H9 (cell line): ENCODE data around the gene PCCB. TPM values are rescaled to one million over a fixed set of nuclear protein-coding genes. Genes with fewer than 3 reads are reported as not detected.

Source experiments
- DNase-seq: peaks from one replicate; pipeline ENCODE4 v3.0.0-alpha.2; 2017
- H2AFZ ChIP-seq: one replicate; pipeline ENCODE4 v1.6.1; 2013; ENCODE audit warnings: mild to moderate bottlenecking, low read length, control low read depth, moderate library complexity
- H2AK5ac ChIP-seq: 2 replicates; pipeline ENCODE4 v1.6.1; 2013; ENCODE audit warnings: low read length, control low read depth, mixed read lengths; ENCODE audit not compliant: insufficient read length
- H2BK120ac ChIP-seq: one replicate; pipeline ENCODE4 v1.6.1; 2013; ENCODE audit warnings: low read depth, mild to moderate bottlenecking, low read length, control low read depth, inconsistent platforms; ENCODE audit not compliant: poor library complexity, severe bottlenecking
- H2BK12ac ChIP-seq: 2 replicates; pipeline ENCODE4 v1.6.1; 2013; ENCODE audit warnings: low read length, control low read depth, mixed read lengths, low read depth; ENCODE audit not compliant: insufficient read length
- H2BK15ac ChIP-seq: 2 replicates; pipeline ENCODE4 v1.6.1; 2013; ENCODE audit warnings: low read depth, low read length, control low read depth
- H2BK20ac ChIP-seq: one replicate; pipeline ENCODE4 v1.6.1; 2013; ENCODE audit warnings: low read depth, mild to moderate bottlenecking, low read length, control low read depth, inconsistent platforms; ENCODE audit not compliant: poor library complexity, severe bottlenecking
- H2BK5ac ChIP-seq: 2 replicates; pipeline ENCODE4 v1.6.1; 2013; ENCODE audit warnings: low read length, control low read depth, mixed read lengths; ENCODE audit not compliant: insufficient read length
- H3K14ac ChIP-seq: 2 replicates; pipeline ENCODE4 v1.6.1; 2013; ENCODE audit warnings: low read length, control low read depth; ENCODE audit not compliant: insufficient read depth
- H3K18ac ChIP-seq: 2 replicates; pipeline ENCODE4 v1.6.1; 2013; ENCODE audit warnings: low read depth, mild to moderate bottlenecking, mixed read lengths, low read length, control low read depth; ENCODE audit not compliant: insufficient read length
- H3K23ac ChIP-seq: 2 replicates; pipeline ENCODE4 v1.6.1; 2013; ENCODE audit warnings: low read length, control low read depth, mixed read lengths, low read depth; ENCODE audit not compliant: insufficient read length
- H3K23me2 ChIP-seq: 2 replicates; pipeline ENCODE4 v1.6.1; 2013; ENCODE audit warnings: low read depth, mild to moderate bottlenecking, mixed read lengths, low read length, control low read depth; ENCODE audit not compliant: insufficient read length, poor library complexity, severe bottlenecking
- H3K27ac ChIP-seq: 2 replicates; pipeline ENCODE4 v1.5.1; 2013; ENCODE audit warnings: low read length, control low read depth, mixed read lengths, low read depth; ENCODE audit not compliant: insufficient read length
- H3K27me3 ChIP-seq: 2 replicates; pipeline ENCODE4 v1.6.1; 2013; ENCODE audit warnings: low read length, control low read depth, inconsistent platforms; ENCODE audit not compliant: insufficient read depth
- H3K4ac ChIP-seq: 2 replicates; pipeline ENCODE4 v1.6.1; 2013; ENCODE audit warnings: low read depth, mild to moderate bottlenecking, control low read depth, inconsistent platforms, low read length, moderate library complexity
- H3K4me1 ChIP-seq: 2 replicates; pipeline ENCODE4 v1.6.1; 2013; ENCODE audit warnings: low read length, control low read depth, inconsistent platforms; ENCODE audit not compliant: insufficient read depth
- H3K4me2 ChIP-seq: 2 replicates; pipeline ENCODE4 v1.6.1; 2013; ENCODE audit warnings: low read length, control low read depth, mixed read lengths; ENCODE audit not compliant: insufficient read length, insufficient read depth
- H3K56ac ChIP-seq: 2 replicates; pipeline ENCODE4 v1.6.1; 2013; ENCODE audit warnings: low read depth, mild to moderate bottlenecking, mixed read lengths, low read length, control low read depth; ENCODE audit not compliant: insufficient read length
- H3K79me1 ChIP-seq: 2 replicates; pipeline ENCODE4 v1.6.1; 2013; ENCODE audit warnings: low read depth, mild to moderate bottlenecking, moderate library complexity, low read length, control low read depth, inconsistent platforms; ENCODE audit not compliant: insufficient read depth, poor library complexity, severe bottlenecking
- H3K79me2 ChIP-seq: 2 replicates; pipeline ENCODE4 v1.6.1; 2013; ENCODE audit warnings: low read length, control low read depth, inconsistent platforms; ENCODE audit not compliant: insufficient read depth
- H3K9ac ChIP-seq: 2 replicates; pipeline ENCODE4 v1.6.1; 2013; ENCODE audit warnings: low read length, control low read depth, mixed read lengths; ENCODE audit not compliant: insufficient read length; ENCODE audit errors: extremely low read depth
- H3K9me3 ChIP-seq: one replicate; pipeline ENCODE4 v1.6.1; 2013; ENCODE audit warnings: low read depth, low read length, inconsistent platforms; ENCODE audit not compliant: control insufficient read depth
- H3T11ph ChIP-seq: one replicate; pipeline ENCODE4 v1.6.1; 2013; ENCODE audit warnings: mild to moderate bottlenecking, low read length, control low read depth, inconsistent platforms
- H4K20me1 ChIP-seq: one replicate; pipeline ENCODE4 v1.6.1; 2013; ENCODE audit not compliant: control insufficient read depth, insufficient read length, insufficient read depth
- H4K5ac ChIP-seq: 2 replicates; pipeline ENCODE4 v1.6.1; 2013; ENCODE audit warnings: low read depth, mild to moderate bottlenecking, mixed read lengths, low read length, control low read depth; ENCODE audit not compliant: insufficient read length
- H4K8ac ChIP-seq: replicated peaks from 2 replicates; pipeline ENCODE4 v1.6.1; 2013; ENCODE audit warnings: low read length, control low read depth, mixed read lengths, low read depth; ENCODE audit not compliant: insufficient read length
- H4K91ac ChIP-seq: 2 replicates; pipeline ENCODE4 v1.6.1; 2013; ENCODE audit warnings: low read depth, mild to moderate bottlenecking, moderate library complexity, mixed read lengths, low read length, control low read depth; ENCODE audit not compliant: insufficient read length
- H3K27ac Mint-ChIP-seq, 3 experiments: 2 replicates in 2 of 3; 3 replicates in 1 of 3; pipeline ENCODE4 v1.8.0; 2020 to 2021; ENCODE audit warnings: mixed read lengths in 3 of 3, mild to moderate bottlenecking in 1 of 3, moderate library complexity in 1 of 3
- H3K27me3 Mint-ChIP-seq: 2 replicates; pipeline ENCODE4 v1.8.0; 2021; ENCODE audit warnings: low read depth, mild to moderate bottlenecking, moderate library complexity, mixed read lengths
- H3K36me3 Mint-ChIP-seq, 3 experiments: 2 replicates in 2 of 3; 3 replicates in 1 of 3; pipeline ENCODE4 v1.8.0; 2020 to 2021; ENCODE audit warnings: low read depth in 3 of 3, mixed read lengths in 3 of 3; ENCODE audit not compliant: insufficient read depth in 1 of 3
- H3K4me1 Mint-ChIP-seq, 2 experiments: 2 replicates each; pipeline ENCODE4 v1.8.0; 2020; ENCODE audit warnings: mixed read lengths in 2 of 2
- H3K4me3 Mint-ChIP-seq, 2 experiments: 2 replicates in 1 of 2; 3 replicates in 1 of 2; pipeline ENCODE4 v1.8.0; 2020 to 2021; ENCODE audit warnings: mild to moderate bottlenecking in 2 of 2, mixed read lengths in 2 of 2, moderate library complexity in 1 of 2
- H3K9me3 Mint-ChIP-seq, 2 experiments: 2 replicates in 1 of 2; 3 replicates in 1 of 2; pipeline ENCODE4 v1.8.0; 2020; ENCODE audit warnings: mild to moderate bottlenecking in 2 of 2, mixed read lengths in 2 of 2, moderate library complexity in 1 of 2
- WGBS: extraction: QIAGEN DNeasy Blood & Tissue Kit; methylation state at CpG from one replicate; pipeline ENCODE4 v1.1.7; 2013; ENCODE audit warnings: missing lambda C conversion rate, low lambda C conversion rate, mixed read lengths; ENCODE audit not compliant: insufficient read length; ENCODE audit errors: extremely low coverage; 5-methylcytosine and 5-hydroxymethylcytosine counted together
- total RNA-seq: library from RNA; stranded (reverse); gene quantifications from 2 replicates; pipeline ENCODE4 v1.2.1, GENCODE V29; 2021
- TF ChIP-seq, protein P1 (sequence below): fragments of 200-600 bp; sonication (generic); conservative IDR thresholded peaks from 3 replicates; pipeline ENCODE4 v1.8.0; 2021; ENCODE audit warnings: antibody characterized with exemption, mild to moderate bottlenecking

PCCB gene
- total RNA-seq, 1 experiment from 2014 or later: 68.9 TPM

DNA sequence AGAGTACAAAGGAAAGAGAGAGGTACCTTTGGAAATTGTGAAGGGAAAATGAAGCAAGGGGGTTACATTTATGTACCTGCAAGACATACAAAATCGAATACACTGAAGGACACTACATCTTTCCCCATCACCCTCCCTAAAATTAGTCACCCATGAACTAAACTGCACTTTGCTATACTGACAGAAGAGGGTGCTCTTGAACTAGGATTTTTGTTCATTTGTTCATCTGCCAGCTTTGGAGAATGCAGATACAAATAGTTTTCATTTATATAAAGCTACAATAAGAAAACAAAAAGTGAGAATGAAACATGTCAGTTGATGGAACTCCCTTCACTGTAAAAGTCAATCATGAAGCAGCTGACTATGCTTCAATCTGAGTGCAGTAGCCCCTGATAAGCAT is 55.7 kb downstream of the PCCB start:
- no peak overlapping the region for H3K18ac ChIP-seq
- H4K91ac ChIP-seq: no peak overlapping the region
- peak overlapping the region in 1 of 3 experiments; percentile 74; a peak in 1 of 7 replicates for H3K27ac Mint-ChIP-seq
- H3K9me3 ChIP-seq: no peaks in the 10 kb centered on the region
- H3K27me3 Mint-ChIP-seq: no peaks in the 10 kb centered on the region
- H3K36me3 Mint-ChIP-seq: peaks cover 16 to 40% (median 25%) of the 10 kb centered on the region in 3 experiments
- H4K8ac ChIP-seq: no peak overlapping the region
- no peak overlapping the region for H3K4me2 ChIP-seq
- no peak overlapping the region for H3K4me3 Mint-ChIP-seq
- H3K23me2 ChIP-seq: no peaks in the 10 kb centered on the region
- H3K23ac ChIP-seq: no peak overlapping the region
- H3K9ac ChIP-seq: no peak overlapping the region
- WGBS: no CpG with 5 or more reads among the region's 1 CpG
- no peak overlapping the region for H3K4ac ChIP-seq
- H2BK20ac ChIP-seq: no peak overlapping the region
- H3K79me2 ChIP-seq: no peaks in the 10 kb centered on the region
- no peak overlapping the region for H2AFZ ChIP-seq
- no peaks in the 10 kb centered on the region for H3K4me1 ChIP-seq
- H2BK12ac ChIP-seq: no peak overlapping the region
- TF ChIP-seq, protein P1, sequence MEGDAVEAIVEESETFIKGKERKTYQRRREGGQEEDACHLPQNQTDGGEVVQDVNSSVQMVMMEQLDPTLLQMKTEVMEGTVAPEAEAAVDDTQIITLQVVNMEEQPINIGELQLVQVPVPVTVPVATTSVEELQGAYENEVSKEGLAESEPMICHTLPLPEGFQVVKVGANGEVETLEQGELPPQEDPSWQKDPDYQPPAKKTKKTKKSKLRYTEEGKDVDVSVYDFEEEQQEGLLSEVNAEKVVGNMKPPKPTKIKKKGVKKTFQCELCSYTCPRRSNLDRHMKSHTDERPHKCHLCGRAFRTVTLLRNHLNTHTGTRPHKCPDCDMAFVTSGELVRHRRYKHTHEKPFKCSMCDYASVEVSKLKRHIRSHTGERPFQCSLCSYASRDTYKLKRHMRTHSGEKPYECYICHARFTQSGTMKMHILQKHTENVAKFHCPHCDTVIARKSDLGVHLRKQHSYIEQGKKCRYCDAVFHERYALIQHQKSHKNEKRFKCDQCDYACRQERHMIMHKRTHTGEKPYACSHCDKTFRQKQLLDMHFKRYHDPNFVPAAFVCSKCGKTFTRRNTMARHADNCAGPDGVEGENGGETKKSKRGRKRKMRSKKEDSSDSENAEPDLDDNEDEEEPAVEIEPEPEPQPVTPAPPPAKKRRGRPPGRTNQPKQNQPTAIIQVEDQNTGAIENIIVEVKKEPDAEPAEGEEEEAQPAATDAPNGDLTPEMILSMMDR: peak; percentile 55
- H3K14ac ChIP-seq: no peak overlapping the region
- no peaks in the 10 kb centered on the region for H3K4me1 Mint-ChIP-seq
- no peak overlapping the region for H2BK15ac ChIP-seq
- no peak overlapping the region for H4K5ac ChIP-seq
- peaks cover 0 to 5% of the 10 kb centered on the region in 2 experiments; a peak in 4 of 5 replicates for H3K9me3 Mint-ChIP-seq
- H3K27me3 ChIP-seq: no peaks in the 10 kb centered on the region
- no peak overlapping the region for H3T11ph ChIP-seq
- no peak overlapping the region for H2BK120ac ChIP-seq
- H3K27ac ChIP-seq: no peak overlapping the region
- H2BK5ac ChIP-seq: no peak overlapping the region
- H3K56ac ChIP-seq: no peak overlapping the region
- no peaks in the 10 kb centered on the region for H3K79me1 ChIP-seq
- H4K20me1 ChIP-seq: no peaks in the 10 kb centered on the region
- H2AK5ac ChIP-seq: no peak overlapping the region
- no peak for DNase-seq
